WERI-Rb-1 (cell line): ENCODE measurements around the gene SLX9.
"Not testable (repeated sequence)": the region's sequence is repeated elsewhere in the genome, so short reads cannot be mapped to it uniquely, and the experiment has no call there.

ENCODE experiments used
- DNase-seq: peaks from one replicate; pipeline ENCODE4 v3.0.0-alpha.2; 2020
- H3K27ac ChIP-seq: fragments of 250-450 bp; sonication (Bioruptor Pico); 2 replicates; pipeline ENCODE4 v1.5.1; 2020; ENCODE audit warnings: mild to moderate bottlenecking, moderate library complexity
- H3K27me3 ChIP-seq: fragments of 250-450 bp; sonication (Bioruptor Pico); 2 replicates; pipeline ENCODE4 v1.5.1; 2021; ENCODE audit warnings: mild to moderate bottlenecking, low read depth, moderate library complexity; ENCODE audit not compliant: insufficient read depth, severe bottlenecking
- H3K36me3 ChIP-seq: fragments of 250-450 bp; sonication (Bioruptor Pico); 2 replicates; pipeline ENCODE4 v1.5.1; 2020; ENCODE audit warnings: mild to moderate bottlenecking, moderate library complexity
- H3K4me3 ChIP-seq: 2 replicates; pipeline ENCODE4 v1.5.1; 2011; ENCODE audit warnings: low read depth, mild to moderate bottlenecking, control low read depth, low read length
- H3K9me3 ChIP-seq: fragments of 250-450 bp; sonication (Bioruptor Pico); 2 replicates; pipeline ENCODE4 v1.5.1; 2021; ENCODE audit warnings: mild to moderate bottlenecking, moderate library complexity; ENCODE audit not compliant: severe bottlenecking
- TF ChIP-seq, protein P1 (sequence below): IDR thresholded peaks from 2 replicates; pipeline ENCODE4 v1.5.1; 2011; ENCODE audit warnings: low read depth, mild to moderate bottlenecking, control low read depth, inconsistent platforms, low read length

Gene SLX9

DNA sequence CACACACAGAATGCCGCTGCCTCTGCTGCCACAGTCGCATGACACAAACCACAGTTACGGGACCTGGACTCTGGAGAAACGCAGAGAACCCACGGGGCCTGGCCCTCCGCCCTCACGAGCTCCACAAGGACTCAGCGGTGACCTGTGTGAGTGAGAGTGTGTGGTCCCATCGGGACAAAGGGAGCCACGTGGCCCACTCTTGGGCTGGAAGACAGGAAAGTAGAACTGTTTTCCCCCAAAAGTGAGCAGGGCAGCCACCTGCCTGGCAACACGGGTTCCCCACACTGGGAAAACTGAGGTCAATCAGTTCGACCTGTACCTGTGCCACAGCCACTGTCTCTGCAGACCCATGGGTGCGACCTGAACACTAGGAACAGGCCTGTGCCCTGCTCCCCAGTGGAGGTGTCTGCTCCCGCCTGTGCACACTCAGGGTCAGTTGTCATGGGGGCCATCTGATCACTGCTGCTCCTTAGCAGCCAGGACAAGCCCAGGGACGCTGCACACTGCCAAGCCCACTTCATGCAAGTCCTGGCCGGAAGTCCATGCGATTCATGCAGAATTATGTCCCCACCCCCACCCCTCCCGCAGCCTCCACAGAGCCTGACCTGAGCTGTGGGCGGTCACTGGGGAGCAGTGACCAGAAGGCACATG lies 80.2 kb downstream of the SLX9 start:
- Histone ChIP-seq H3K27me3 (no peaks in the 10 kb centered on the region), H3K36me3 (no peaks in the 10 kb centered on the region), H3K27ac (no peak overlapping the region), H3K9me3 (peaks cover 21% of the 10 kb centered on the region), H3K4me3 (no peak overlapping the region)
- TF ChIP-seq, protein P1, sequence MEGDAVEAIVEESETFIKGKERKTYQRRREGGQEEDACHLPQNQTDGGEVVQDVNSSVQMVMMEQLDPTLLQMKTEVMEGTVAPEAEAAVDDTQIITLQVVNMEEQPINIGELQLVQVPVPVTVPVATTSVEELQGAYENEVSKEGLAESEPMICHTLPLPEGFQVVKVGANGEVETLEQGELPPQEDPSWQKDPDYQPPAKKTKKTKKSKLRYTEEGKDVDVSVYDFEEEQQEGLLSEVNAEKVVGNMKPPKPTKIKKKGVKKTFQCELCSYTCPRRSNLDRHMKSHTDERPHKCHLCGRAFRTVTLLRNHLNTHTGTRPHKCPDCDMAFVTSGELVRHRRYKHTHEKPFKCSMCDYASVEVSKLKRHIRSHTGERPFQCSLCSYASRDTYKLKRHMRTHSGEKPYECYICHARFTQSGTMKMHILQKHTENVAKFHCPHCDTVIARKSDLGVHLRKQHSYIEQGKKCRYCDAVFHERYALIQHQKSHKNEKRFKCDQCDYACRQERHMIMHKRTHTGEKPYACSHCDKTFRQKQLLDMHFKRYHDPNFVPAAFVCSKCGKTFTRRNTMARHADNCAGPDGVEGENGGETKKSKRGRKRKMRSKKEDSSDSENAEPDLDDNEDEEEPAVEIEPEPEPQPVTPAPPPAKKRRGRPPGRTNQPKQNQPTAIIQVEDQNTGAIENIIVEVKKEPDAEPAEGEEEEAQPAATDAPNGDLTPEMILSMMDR = no peak
- DNase-seq = peak; percentile 6

DNA sequence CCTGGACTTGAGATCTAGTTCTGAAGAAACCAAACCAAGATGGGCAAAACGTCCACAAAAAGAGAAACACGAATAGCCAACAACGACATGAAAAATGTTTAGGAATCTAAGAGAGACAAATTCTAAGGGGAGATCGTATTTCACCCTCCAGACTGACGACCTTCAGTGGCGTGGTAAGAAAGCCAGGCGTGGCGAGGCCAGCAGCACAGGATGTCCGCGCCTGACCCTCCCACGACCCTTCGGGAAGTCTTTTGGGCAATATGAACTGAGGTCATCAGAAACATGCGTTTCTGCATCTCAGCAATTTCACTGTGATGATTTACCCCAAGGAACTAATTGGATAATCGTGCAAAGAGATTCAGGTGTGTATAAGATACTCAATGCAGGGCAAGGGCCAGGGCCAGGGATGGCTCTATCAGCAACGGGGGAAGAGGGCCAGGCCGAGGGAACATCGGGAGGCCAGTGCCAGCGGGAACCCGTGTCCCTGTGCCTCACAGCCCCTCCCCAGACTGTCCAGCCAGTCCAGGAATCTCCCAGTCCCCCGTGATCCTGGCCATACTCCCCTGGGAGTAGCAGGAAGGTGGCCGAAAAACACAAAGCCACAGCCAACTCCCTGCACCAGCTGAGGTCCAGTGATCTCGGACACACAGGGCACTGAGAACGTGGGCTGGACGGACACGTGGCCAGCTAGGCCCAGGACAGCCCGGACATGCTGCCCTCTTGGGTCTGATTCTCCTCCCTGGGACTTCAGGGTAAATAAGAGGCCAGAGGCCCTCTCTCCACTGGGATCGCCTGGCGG lies 81.0 kb downstream of the SLX9 start:
- H3K27ac ChIP-seq = no peak overlapping the region
- no peak overlapping the region for H3K4me3 ChIP-seq
- H3K27me3 ChIP-seq = no peaks in the 10 kb centered on the region
- TF ChIP-seq, protein P1 = no peak
- no peaks in the 10 kb centered on the region for H3K36me3 ChIP-seq
- H3K9me3 ChIP-seq = peaks cover 21% of the 10 kb centered on the region
- no peak for DNase-seq

DNA sequence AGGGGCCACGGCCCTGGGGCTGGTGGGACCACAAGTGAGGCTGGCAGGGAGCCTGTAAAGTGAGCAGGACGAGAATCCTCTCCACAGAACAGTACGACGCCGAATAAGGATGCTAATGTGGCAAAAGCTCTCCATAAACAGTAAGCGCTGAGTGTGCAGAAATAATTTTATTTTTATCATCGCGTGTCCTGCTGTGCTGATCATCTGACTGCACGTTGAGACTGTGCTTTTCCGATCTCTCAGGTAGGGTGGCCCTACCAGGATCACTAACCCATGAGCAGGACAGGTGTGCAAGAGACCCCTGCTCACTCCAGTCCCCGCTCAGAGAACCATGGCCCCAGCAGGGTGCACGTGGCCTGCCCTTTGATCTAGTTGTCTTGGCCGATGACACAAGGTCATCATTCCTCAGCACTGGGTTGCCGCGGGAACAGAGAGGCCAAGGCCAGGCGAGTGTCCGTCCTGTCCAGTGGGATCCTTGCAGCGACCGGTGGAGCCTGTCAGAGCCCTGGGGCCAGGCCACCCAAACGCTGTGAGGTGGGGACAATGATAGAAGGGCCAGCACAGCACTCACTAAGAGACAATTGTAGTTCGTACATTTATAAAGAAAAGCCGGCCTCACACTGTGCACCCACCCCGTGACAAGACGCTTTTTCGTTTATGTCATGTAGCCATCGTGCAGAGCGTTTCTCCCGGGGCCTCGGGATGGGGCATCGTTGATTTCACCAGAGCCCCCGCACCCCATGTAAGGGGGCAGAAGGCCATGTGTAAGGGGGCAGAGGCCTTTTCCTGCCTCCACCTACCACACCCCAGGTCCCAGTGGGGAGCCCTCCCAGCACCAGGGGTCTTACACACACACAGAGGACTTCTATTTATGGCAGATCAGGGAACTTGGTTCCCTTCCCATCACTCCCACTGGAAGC lies 81.9 kb downstream of the SLX9 start:
- Histone ChIP-seq H3K36me3 (no peaks in the 10 kb centered on the region), H3K4me3 (no peak overlapping the region), H3K27ac (no peak overlapping the region), H3K27me3 (no peaks in the 10 kb centered on the region), H3K9me3 (peaks cover 21% of the 10 kb centered on the region)
- DNase-seq = peak; percentile 6
- TF ChIP-seq, protein P1 = no peak

DNA sequence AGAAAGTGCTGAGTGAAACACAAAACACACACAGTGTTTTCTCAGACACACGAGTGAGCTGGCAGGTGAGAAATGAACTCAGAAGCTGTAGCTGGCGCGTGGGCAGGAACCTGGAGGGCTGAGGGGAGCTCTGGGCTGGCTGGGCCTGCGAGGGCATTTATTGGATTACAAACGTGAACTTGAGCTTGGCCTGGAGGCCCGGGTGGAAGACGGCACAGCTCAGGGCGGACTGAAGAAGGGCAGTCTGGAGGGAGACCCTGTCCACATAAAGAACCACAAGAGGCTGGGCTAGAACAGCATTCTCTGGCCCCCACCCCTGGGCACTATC lies 82.5 kb downstream of the SLX9 start:
- no peak overlapping the region for H3K27ac ChIP-seq
- no peak for DNase-seq
- H3K27me3 ChIP-seq = no peaks in the 10 kb centered on the region
- no peak overlapping the region for H3K4me3 ChIP-seq
- no peaks in the 10 kb centered on the region for H3K36me3 ChIP-seq
- H3K9me3 ChIP-seq = peaks cover 21% of the 10 kb centered on the region
- TF ChIP-seq, protein P1 = no peak

DNA sequence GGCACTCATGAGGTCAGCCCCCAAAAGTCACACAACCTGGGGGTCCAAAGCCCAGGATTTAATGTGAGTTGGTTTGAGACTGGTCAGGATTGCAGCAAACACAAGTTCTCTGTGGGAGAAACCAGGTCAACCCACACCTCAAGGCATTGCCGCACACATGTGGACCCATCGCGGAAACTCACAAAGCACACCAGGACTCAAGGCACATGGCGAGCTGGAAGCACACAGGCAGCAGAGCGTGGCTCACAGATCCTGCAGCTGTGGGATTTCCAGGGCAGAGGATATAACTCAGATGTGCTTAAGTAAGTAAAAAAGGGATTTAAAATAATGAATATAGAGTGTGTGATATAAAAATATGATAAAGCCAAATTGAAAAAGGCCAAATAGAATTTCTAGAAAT lies 82.9 kb downstream of the SLX9 start:
- H3K27ac ChIP-seq = no peak overlapping the region
- H3K4me3 ChIP-seq = no peak overlapping the region
- TF ChIP-seq, protein P1 = no peak
- peaks cover 21% of the 10 kb centered on the region for H3K9me3 ChIP-seq
- no peaks in the 10 kb centered on the region for H3K27me3 ChIP-seq
- H3K36me3 ChIP-seq = no peaks in the 10 kb centered on the region
- DNase-seq = peak; percentile 5

DNA sequence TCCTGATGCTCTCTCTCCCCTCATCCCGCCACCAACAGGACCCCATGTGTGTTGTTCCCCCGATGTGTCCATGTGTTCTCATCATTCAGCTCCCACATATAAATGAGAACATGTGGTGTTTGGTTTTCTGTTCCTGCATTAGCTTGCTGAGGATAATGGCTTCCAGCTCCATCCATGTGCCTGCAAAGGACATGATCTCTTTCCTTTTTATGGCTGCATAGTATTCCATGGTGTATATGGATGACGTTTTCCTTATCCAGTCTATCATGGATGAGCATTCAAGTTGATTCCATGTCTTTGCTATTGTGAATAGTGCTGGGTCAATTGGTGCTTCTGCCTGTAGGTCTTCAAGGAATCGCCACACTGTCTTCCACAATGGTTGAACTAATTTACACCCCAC lies 84.7 kb downstream of the SLX9 start:
- not testable (repeated sequence) for H3K27me3 ChIP-seq, H3K27ac ChIP-seq, H3K4me3 ChIP-seq, H3K36me3 ChIP-seq, DNase-seq
- peaks cover 21% of the 10 kb centered on the region for H3K9me3 ChIP-seq
